ENCODE results near the gene FADS2. TPM values are rescaled to one million over a fixed set of nuclear protein-coding genes. Genes with fewer than 3 reads are reported as not detected.
A peak's percentile ranks its signal among the peaks of the same experiment; 100 is the strongest.

The FADS2 gene
- total and polyA plus RNA-seq, 7 donors: 3.6 to 50.2 (median 21.7) TPM

DNA sequence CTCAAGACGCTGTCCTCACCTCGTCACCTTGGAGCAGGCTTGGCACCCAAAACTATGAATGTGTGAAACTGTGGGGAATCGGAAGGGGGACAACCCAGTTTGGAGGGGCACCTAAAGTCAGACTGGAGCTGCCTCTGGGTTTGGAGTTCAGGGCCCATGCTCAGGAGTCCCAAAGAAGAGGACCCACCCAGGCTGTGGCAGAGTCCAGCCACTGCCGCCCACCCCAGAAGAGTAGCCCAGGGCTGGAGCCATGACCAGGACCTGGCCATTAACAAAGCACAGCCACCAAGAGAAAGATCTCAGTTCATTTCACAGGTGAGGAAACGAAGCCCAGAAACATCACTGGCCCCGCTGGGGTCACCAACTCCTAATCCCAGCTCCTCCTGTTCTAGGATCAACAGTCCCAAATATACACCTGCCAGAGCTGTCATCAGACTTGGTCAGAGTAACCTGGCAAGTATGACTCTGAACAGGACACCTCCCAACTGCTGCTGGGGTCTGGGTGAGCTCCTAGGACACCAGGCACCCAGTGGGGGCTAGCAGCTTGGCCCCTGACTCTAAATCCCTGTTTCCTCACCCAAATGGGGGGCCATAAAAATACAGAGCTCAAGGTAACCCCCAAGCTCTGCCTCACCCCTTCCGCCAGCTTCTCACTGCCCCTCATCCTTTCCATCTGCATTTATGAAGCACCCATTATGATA is 86.5 kb downstream of the FADS2 start:
- peaks cover 0 to 40% (median 21%) of the 10 kb centered on the region in 4 donors for H3K4me1 ChIP-seq
- peak overlapping the region in 1 of 4 donors; percentile 65 for H3K4me3 ChIP-seq
- peak; percentile 42 for DNase-seq
- H3K27ac ChIP-seq: peak overlapping the region in 1 of 4 donors; percentile 3
- no peaks in the 10 kb centered on the region for H3K9me3 ChIP-seq
- WGBS, 2 donors: 82 to 86% methylated on average over 7 of the region's 7 CpGs
- no peaks in the 10 kb centered on the region for H3K36me3 ChIP-seq
- intact Hi-C loops (cut with DNase I): no loop called here
- peaks cover 0 to 4% (median 2%) of the 10 kb centered on the region in 3 donors for H3K27me3 ChIP-seq
- TF ChIP-seq POLR2AphosphoS5 (IDR thresholded peaks at IDR 0.05): no peak
- no peak for TF ChIP-seq CTCF (IDR thresholded peaks at IDR 0.05)
- TF ChIP-seq EP300 (IDR thresholded peaks at IDR 0.05): no peak
- TF ChIP-seq POLR2A (IDR thresholded peaks at IDR 0.05): no peak

DNA sequence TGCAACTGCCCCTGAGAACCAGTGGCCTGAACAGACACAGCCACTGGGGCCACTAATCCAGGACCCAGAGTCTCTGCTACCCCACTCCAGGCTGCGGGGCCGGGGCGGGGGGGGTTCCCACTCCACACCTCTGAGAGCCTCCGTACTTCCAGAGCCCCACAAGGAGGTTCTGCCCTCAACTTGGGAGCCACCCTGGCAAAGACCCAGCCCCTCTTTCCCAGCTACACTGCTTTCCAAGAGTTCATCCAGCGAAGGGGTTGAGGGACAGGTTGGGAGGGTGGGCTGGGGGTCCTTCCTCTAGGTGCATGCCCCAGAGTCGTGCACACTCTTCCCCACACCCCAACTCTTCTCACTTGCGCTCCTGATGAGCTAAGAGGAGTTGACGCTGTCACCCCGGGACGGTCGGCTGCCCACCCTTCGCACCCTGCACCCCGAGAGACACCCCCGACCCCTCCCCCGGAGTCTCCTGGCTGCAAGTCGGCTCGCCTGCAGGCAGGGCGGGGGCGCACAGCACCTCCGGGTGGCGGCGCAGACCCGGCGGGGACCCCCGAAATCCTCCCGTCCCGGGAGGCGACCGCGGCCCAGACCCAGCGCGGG is 88.7 kb downstream of the FADS2 start:
- no peaks in the 10 kb centered on the region for H3K36me3 ChIP-seq
- TF ChIP-seq POLR2AphosphoS5 (IDR thresholded peaks at IDR 0.05): no peak
- TF ChIP-seq CTCF (IDR thresholded peaks at IDR 0.05): no peak
- no peak for TF ChIP-seq POLR2A (IDR thresholded peaks at IDR 0.05)
- no peak for TF ChIP-seq EP300 (IDR thresholded peaks at IDR 0.05)
- intact Hi-C loops (cut with DNase I): no loop called here
- peaks cover 0 to 11% (median 8%) of the 10 kb centered on the region in 3 donors for H3K27me3 ChIP-seq
- peak; percentile 75 for DNase-seq
- H3K4me3 ChIP-seq: peak overlapping the region; percentile 40 to 82 (median 65)
- no peaks in the 10 kb centered on the region for H3K9me3 ChIP-seq
- H3K4me1 ChIP-seq: peaks cover 0 to 35% (median 22%) of the 10 kb centered on the region in 4 donors
- peak overlapping the region; percentile 72 to 78 (median 76) for H3K27ac ChIP-seq
- 4 to 7% methylated on average over 32 of the region's 32 CpGs for WGBS, 2 donors

Small RNA genes within 50 kb of the gene (small RNA-seq; reads per million reads assigned to genes)
- gene MIR6746: 0 reads per million in 3 donors

Other genes with a start within 250 kb of the FADS2 start
- 1 to 10 TPM in 3 of 4 donors, under 1 TPM in 1; 0.66 to 3.6 (median 1.6) TPM for gene SYT7, start 247.2 kb upstream of the FADS2 start, total RNA-seq
- 1 to 10 TPM; 4.2 to 8.4 (median 6.6) TPM for gene SYT7, start 247.2 kb upstream of the FADS2 start, polyA plus RNA-seq
- 1 to 10 TPM; 1.8 to 4.2 (median 2.0) TPM for gene DAGLA, start 147.9 kb upstream of the FADS2 start, total RNA-seq
- gene DAGLA, start 147.9 kb upstream of the FADS2 start, polyA plus RNA-seq: 1 to 10 TPM; 1.8 to 6.2 (median 2.4) TPM
- under 1 TPM; under 0.01 to 0.83 (median 0.60) TPM for gene MYRF, start 75.7 kb upstream of the FADS2 start, total RNA-seq
- gene MYRF, start 75.7 kb upstream of the FADS2 start, polyA plus RNA-seq: 1 to 10 TPM in 2 of 3 donors, under 1 TPM in 1; 0.46 to 6.4 (median 1.8) TPM
- 10 to 100 TPM; 39.9 to 64.7 (median 57.4) TPM for gene TMEM258, start 35.7 kb upstream of the FADS2 start, total RNA-seq
- gene TMEM258, start 35.7 kb upstream of the FADS2 start, polyA plus RNA-seq: 100 to 1,000 TPM; 139 to 224 (median 148) TPM
- 1 to 10 TPM; 5.3 to 8.0 (median 7.0) TPM for gene FEN1, start 35.4 kb upstream of the FADS2 start, total RNA-seq
- gene FEN1, start 35.4 kb upstream of the FADS2 start, polyA plus RNA-seq: 10 to 100 TPM in 2 of 3 donors, 1 to 10 TPM in 1; 4.2 to 39.1 (median 11.3) TPM
- gene FADS1, start 11.3 kb upstream of the FADS2 start, total RNA-seq: 10 to 100 TPM; 11.8 to 17.7 (median 16.6) TPM
- gene FADS1, start 11.3 kb upstream of the FADS2 start, polyA plus RNA-seq: 10 to 100 TPM in 1 of 3 donors, 1 to 10 TPM in 2; 1.2 to 12.6 (median 2.1) TPM
- gene FADS3, start 63.2 kb downstream of the FADS2 start, total RNA-seq: 10 to 100 TPM; 21.1 to 57.9 (median 37.5) TPM
- gene FADS3, start 63.2 kb downstream of the FADS2 start, polyA plus RNA-seq: 10 to 100 TPM in 1 of 3 donors, 1 to 10 TPM in 2; 1.4 to 21.5 (median 3.0) TPM
- 10 to 100 TPM; 12.1 to 23.7 (median 19.6) TPM for gene RAB3IL1, start 89.3 kb downstream of the FADS2 start, total RNA-seq
- gene RAB3IL1, start 89.3 kb downstream of the FADS2 start, polyA plus RNA-seq: 10 to 100 TPM in 1 of 3 donors, 1 to 10 TPM in 2; 5.1 to 21.6 (median 7.0) TPM
- 1 to 10 TPM in 3 of 4 donors, under 1 TPM in 1; 0.83 to 5.3 (median 3.3) TPM for gene BEST1, start 122.1 kb downstream of the FADS2 start, total RNA-seq
- gene BEST1, start 122.1 kb downstream of the FADS2 start, polyA plus RNA-seq: 1 to 10 TPM; 3.2 to 9.6 (median 7.6) TPM
- gene FTH1, start 139.3 kb downstream of the FADS2 start, total RNA-seq: 1,000 to 10,000 TPM; 1,709 to 2,375 (median 1,954) TPM
- over 10,000 TPM in 2 of 3 donors, 1,000 to 10,000 TPM in 1; 6,007 to 20,022 (median 13,142) TPM for gene FTH1, start 139.3 kb downstream of the FADS2 start, polyA plus RNA-seq